GM21360 (cell line): ENCODE measurements around the gene TBC1D9.

Experiments
- ATAC-seq: cut with Tn5 transposase; IDR thresholded peaks from one replicate; pipeline ENCODE4 v1.9.1; 2021; ENCODE audit warnings: mild to moderate bottlenecking, moderate library complexity; ENCODE audit not compliant: unreplicated experiment

Gene TBC1D9

DNA sequence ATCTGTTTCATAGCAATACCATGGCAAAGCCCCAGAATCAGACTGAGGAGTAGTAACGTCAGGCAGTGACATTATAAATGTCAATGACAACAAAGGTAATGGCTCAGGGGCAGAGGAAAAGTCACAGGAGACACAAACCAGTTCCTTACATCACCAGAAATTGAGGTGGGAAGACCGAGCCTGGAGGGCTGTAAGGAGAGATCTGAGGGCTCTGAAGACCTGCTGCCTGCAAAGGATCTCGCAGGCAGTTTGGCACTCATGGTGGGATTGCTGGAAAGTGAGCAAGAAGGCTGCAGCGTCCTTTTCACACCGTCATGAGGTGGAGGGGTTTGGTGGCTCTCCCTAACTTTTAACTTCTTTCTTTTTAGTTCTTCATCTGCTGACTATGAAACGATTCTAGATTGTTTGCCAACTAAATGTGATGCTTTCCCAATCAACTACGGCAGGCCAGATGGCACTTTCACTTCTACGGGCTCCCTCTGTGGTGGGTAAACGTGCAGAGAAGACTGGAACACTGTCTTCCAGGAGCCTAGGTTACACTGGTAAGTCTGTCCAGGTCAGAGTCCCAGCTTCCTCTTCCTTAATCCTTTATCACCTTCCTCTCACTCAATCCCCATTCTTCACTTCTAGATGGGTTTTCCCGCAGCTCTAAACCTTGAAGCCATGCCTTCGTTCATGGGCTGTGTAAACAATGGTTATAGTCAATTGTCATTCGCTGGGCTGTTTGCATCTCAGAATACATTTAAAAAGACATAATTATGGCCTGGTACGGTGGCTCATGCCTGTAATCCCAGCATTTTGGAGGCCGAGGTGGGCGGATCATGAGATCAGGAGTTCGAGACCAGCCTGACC lies 58.2 kb downstream of the TBC1D9 start:
- no peak for ATAC-seq

GRCh38 chr4:140695483-140695882 lies 60.7 kb downstream of the TBC1D9 start:
- ATAC-seq: no peak

- ATAC-seq: no peak
Observed at GRCh38 chr4:140693562-140693961, 62.6 kb downstream of the TBC1D9 start.

DNA sequence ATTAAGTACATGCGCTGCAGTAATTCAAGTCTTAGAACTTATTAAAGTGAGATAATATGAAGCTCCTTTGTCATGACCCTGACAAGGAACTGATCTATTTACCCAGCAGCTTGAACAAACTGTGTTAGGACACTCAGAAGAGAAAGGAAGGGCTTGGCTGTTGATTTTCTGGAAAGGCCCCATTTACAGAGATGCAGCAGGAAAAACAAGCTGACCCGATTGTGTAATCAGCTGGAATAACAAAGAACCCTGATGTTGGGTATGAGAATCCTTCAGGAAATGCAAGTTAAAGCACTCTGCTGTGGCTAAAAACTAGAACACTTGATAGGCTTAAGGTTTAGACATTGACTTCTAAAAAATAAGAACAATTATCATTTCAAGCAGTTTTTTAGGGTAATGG lies 64.8 kb downstream of the TBC1D9 start:
- no peak for ATAC-seq

DNA sequence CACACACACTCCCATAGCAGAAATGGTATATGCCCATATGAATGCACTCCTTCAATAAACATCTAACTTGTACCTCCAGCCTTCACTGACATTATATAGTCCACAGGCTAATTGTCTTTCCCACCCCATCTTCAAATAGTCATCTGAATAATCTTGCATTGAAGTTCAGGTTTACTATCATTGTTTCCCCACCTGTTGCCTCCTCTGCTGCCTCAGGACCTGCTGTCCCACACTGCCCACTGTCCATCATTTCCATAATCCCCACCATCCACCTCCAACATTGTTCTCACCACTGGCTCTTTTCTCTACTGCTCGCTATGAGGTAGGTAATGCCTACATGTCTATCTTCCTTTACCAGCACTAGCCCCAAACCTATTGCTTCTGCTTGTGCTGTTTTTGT lies 66.1 kb downstream of the TBC1D9 start:
- no peak for ATAC-seq

DNA sequence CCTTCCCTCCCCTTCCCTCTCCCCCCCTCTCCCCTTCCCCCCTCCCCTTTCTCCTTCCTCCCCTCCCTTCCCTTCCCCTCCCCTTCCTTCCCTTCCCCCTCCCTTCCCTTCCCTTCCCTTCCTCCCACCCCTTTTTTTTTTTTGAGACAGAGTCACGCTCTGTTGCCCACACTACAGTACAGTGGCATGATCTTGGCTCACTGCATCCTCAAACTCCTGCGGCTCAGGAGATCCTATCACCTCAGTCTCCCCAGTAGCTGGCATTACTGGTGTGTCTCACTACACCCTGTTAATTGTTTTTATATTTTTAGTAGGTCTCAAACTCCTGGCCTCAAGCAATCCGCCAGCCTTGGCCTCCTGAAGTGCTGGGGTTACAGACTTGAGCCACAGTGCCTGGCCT lies 66.6 kb downstream of the TBC1D9 start:
- no peak for ATAC-seq

- no peak for ATAC-seq
Observed at GRCh38 chr4:140688711-140689598, 67.2 kb downstream of the TBC1D9 start.

- ATAC-seq: no peak
Observed at GRCh38 chr4:140686796-140687195, 69.4 kb downstream of the TBC1D9 start.

DNA sequence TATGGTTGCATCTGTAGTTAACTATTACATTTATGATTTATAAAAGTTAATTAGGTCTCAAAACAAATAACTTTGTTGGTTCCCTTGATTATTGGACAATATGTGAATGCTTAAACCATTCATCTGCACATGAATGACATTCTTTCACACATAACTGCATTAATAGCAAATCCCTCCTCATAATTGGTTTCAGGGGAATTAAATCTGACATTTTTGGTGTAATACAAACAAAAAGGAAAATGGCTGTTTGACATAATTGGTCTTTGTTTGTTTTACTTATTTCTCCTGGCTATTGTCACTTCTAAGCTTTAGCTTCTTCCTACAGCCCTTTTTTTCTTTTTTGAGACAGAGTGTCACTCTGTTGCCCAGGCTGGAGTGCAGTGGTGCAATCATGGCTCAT lies 71.9 kb downstream of the TBC1D9 start:
- no peak for ATAC-seq

DNA sequence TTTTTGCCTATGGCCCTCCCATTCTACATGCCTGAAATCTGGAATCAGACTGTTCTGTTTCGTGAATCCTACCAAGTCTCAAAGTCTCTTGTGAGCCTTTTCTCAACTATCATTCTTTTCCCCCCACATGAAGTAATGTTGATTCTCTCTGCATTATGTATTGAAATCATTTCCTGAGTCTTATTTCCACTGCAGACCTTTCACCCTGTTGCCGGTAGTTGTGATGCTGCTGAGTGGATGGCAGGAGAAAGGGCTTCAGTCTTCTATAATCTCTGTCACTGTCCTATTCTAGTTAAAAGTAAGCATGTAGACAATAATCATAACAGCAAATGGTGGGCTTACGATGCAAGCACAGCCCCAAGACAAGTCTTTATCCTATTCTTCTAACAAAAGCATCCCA lies 75.0 kb downstream of the TBC1D9 start:
- no peak for ATAC-seq

DNA sequence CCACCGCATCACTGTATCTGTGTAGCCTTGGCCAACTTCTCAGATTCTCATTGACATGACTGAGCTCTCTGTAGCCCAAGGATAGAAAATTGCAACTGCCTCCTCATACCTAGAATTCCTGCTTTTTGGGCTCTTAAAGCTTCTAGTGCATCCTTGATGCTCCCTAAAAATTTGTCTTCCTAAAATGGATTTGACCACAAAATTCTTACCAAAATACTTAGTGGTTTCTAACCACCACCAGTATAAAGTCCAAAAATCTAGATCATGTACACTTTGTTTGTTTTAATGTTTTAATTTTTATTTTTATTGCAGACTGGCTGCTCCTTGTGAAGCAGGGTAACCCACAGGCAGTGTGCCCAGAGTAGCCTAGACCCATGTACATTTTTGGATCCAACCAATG lies 75.5 kb downstream of the TBC1D9 start:
- no peak for ATAC-seq

GRCh38 chr4:140679576-140679975 lies 76.6 kb downstream of the TBC1D9 start:
- no peak for ATAC-seq

DNA sequence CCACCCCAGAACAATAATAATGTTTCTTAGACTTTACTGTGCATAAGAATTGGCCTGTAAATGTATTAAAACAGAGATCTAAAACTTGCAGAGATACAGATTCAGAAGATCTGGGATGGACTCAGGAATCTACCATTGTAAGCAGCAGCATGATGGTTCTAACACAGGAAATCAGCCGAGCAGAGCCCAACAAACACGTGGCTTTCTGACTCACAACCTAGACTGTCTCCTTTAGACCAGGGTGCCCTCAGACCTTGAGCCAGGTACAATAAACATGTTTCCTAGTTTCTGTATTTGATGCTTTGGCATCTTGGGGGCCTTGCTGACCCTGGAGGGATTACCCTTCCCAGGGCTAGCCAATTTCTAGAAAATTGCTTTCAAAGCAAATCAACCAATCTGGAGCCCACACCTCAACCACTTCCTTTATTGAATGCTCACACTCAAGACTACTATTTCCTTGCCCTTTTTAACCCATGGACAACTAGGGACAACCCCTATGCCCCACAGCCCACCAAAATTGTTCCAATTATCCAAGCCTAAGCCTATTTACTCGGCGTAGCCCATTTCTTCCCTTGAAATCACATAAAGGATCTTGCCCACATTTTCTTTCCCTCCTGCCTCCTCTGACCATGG lies 80.5 kb downstream of the TBC1D9 start:
- no peak for ATAC-seq

DNA sequence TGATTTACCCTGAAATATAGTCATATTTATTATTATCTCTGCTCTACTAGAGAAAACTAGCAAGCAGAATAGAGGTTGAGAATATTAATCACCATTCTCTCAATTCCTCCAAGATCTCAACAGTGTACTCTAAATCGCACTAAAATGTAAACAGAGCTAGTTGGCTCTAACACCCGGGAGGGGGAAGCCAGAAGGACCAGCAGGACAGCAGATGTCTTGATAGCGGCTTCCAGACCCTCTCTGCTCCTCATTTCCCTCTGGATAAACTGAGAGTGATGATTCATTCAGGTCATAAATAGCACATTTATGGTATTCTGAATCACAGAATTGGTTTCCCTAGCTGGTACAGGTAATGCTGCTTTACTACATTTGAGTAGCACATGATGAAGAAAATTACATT lies 82.5 kb downstream of the TBC1D9 start:
- no peak for ATAC-seq

- no peak for ATAC-seq
Observed at GRCh38 chr4:140672416-140672815, 83.8 kb downstream of the TBC1D9 start.

GRCh38 chr4:140668111-140668510 lies 88.1 kb downstream of the TBC1D9 start:
- ATAC-seq: no peak

GRCh38 chr4:140666889-140667614 lies 89.1 kb downstream of the TBC1D9 start:
- no peak for ATAC-seq

DNA sequence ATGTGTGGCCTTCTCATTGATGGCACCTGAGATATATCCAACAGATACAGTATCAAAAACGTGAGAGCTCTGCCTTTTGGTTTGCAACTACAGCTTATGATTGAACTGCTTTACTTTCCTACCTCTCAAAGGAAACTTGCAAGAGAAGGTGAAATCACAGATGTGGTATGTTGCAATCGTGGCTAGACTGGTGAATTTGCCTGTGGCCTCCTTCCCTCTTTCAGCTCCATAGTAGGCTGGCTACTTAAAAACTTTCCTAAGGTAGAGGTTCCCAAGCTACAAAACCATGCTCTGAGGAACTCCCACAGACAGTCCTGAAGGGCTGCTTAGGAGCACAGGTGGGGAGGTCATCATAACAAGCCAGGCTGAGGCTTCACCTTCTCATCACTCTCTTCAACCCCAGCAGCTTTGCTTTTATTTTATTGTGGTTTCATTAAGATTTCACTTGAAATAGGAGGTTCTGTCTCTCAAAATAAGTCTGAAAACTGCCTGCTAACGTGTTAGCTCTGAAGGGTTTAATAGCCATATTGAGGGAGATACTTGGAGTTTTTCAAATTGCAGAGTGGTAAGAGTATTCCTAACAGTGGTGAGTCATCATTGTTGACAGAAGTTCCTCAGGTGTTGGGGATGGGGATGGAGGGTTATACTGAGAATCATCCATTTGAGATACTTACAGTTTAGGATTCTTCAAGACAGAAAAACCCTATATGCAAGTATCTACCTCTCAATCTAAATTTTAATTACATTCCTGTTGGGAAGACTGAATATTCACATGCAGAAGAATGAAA lies 93.9 kb downstream of the TBC1D9 start:
- ATAC-seq: no peak

- ATAC-seq: no peak
Observed at GRCh38 chr4:140661550-140661949, 94.6 kb downstream of the TBC1D9 start.
